DOHH2 (cell line): ENCODE data around the gene TNRC6B.

Source experiments
- CTCF ChIP-seq: fragments of 200-600 bp; sonication (generic); IDR thresholded peaks from one replicate; pipeline ENCODE4 v1.5.1; 2014; ENCODE audit warnings: antibody characterized with exemption, mild to moderate bottlenecking, low read depth, low read length; ENCODE audit not compliant: poor library complexity, severe bottlenecking
- EZH2phosphoT487 ChIP-seq: fragments of 200-600 bp; sonication (generic); IDR thresholded peaks from 2 replicates; pipeline ENCODE4 v1.6.1; 2017; ENCODE audit warnings: borderline replicate concordance, mild to moderate bottlenecking, antibody characterized with exemption, low read length, moderate library complexity, mixed read lengths

GRCh38 chr22:40181323-40181722 lies 3.6 kb downstream of the TNRC6B start:
- TF ChIP-seq CTCF (no peak), EZH2phosphoT487 (no peak)
